DMS153 treated with DMSO at 0.1 percent for 48 hours (cell line): ENCODE data around the gene GOLGA6L10.
"Not testable (repeated sequence)": the region's sequence is repeated elsewhere in the genome, so short reads cannot be mapped to it uniquely, and the experiment has no call there.

ENCODE experiments used
- DNase-seq: peaks from one replicate; lab custom pipeline; 2025; ENCODE audit not compliant: unreplicated experiment; lab: John Stamatoyannopoulos, UW

The GOLGA6L10 gene

GRCh38 chr15:82319522-82320278 lies 29.6 kb downstream of the GOLGA6L10 start:
- not testable (repeated sequence) for DNase-seq

GRCh38 chr15:82318281-82318680 lies 31.0 kb downstream of the GOLGA6L10 start:
- DNase-seq, result not testable (repeated sequence)

- DNase-seq, result not testable (repeated sequence)
Observed at GRCh38 chr15:82317516-82317915, 31.8 kb downstream of the GOLGA6L10 start.

GRCh38 chr15:82317091-82317489 lies 32.2 kb downstream of the GOLGA6L10 start:
- no peak for DNase-seq

- DNase-seq, result not testable (repeated sequence)
Observed at GRCh38 chr15:82316247-82317090, 32.8 kb downstream of the GOLGA6L10 start.

- no peak for DNase-seq
Observed at GRCh38 chr15:82315519-82316246, 33.6 kb downstream of the GOLGA6L10 start.

- DNase-seq, result no peak
Observed at GRCh38 chr15:82314769-82315518, 34.3 kb downstream of the GOLGA6L10 start.

GRCh38 chr15:82313951-82314768 lies 35.1 kb downstream of the GOLGA6L10 start:
- DNase-seq, result not testable (repeated sequence)

GRCh38 chr15:82313446-82313845 lies 35.8 kb downstream of the GOLGA6L10 start:
- DNase-seq, result no peak

- DNase-seq, result no peak
Observed at GRCh38 chr15:82312586-82313349, 36.5 kb downstream of the GOLGA6L10 start.

GRCh38 chr15:82311321-82311720 lies 38.0 kb downstream of the GOLGA6L10 start:
- not testable (repeated sequence) for DNase-seq

- DNase-seq, result no peak
Observed at GRCh38 chr15:82309802-82310201, 39.5 kb downstream of the GOLGA6L10 start.

- DNase-seq, result no peak
Observed at GRCh38 chr15:82307714-82308081, 41.6 kb downstream of the GOLGA6L10 start.

GRCh38 chr15:82306791-82307713 lies 42.2 kb downstream of the GOLGA6L10 start:
- no peak for DNase-seq

- DNase-seq, result no peak
Observed at GRCh38 chr15:82305621-82306048, 43.6 kb downstream of the GOLGA6L10 start.

GRCh38 chr15:82304778-82305090 lies 44.5 kb downstream of the GOLGA6L10 start:
- DNase-seq, result no peak

GRCh38 chr15:82303956-82304777 lies 45.1 kb downstream of the GOLGA6L10 start:
- DNase-seq, result no peak
